SH-SY5Y (cell line): ENCODE results near the gene MYO5C.

ENCODE experiments used
- GATA2 ChIP-seq: IDR thresholded peaks from 2 replicates; pipeline ENCODE4 v1.6.1; 2011; ENCODE audit warnings: mild to moderate bottlenecking, low read depth, low read length
- GATA3 ChIP-seq: IDR thresholded peaks from 2 replicates; pipeline ENCODE4 v1.6.1; 2011; ENCODE audit warnings: low read depth, mild to moderate bottlenecking, low read length, moderate library complexity

Gene MYO5C

DNA sequence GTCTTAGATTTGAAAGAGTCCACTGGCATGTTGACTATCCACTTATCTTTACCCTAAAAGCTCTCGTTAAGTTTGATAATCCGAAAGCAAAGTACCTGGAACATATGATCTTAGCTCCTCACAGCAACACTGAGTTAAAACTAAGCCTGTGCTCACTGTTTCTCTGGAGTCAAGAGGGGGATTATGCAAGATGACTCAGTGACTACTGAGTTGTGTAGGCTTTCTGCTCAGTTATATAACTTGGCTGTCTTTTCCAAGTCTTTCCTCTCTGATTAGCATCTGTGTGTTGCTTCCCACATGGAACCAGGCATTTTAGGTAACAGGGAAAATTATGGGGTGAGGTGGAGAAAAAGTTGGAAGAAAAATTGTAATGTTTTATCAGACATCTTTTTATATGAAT lies 31.2 kb upstream of the MYO5C start:
- no peak for TF ChIP-seq GATA3

DNA sequence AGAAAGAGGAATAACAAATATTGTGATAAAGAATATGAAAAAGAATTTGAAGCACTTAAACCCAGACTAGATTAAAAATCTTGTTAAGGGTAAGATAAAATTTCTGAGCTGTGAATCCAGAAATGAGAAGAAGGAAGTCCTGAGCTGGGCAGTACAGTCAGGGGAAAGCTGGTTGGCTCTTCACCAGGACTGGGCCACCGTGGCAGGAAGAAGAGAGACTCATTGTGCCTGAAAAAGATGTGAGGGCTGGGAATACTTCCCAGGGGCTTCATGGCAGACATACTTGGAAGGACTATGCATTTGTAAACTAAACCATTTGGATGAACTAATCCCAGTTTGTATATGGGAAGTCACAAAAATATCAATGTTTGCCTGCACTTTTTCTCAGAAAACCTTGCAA lies 28.5 kb upstream of the MYO5C start:
- TF ChIP-seq GATA2 (no peak), GATA3 (no peak)

DNA sequence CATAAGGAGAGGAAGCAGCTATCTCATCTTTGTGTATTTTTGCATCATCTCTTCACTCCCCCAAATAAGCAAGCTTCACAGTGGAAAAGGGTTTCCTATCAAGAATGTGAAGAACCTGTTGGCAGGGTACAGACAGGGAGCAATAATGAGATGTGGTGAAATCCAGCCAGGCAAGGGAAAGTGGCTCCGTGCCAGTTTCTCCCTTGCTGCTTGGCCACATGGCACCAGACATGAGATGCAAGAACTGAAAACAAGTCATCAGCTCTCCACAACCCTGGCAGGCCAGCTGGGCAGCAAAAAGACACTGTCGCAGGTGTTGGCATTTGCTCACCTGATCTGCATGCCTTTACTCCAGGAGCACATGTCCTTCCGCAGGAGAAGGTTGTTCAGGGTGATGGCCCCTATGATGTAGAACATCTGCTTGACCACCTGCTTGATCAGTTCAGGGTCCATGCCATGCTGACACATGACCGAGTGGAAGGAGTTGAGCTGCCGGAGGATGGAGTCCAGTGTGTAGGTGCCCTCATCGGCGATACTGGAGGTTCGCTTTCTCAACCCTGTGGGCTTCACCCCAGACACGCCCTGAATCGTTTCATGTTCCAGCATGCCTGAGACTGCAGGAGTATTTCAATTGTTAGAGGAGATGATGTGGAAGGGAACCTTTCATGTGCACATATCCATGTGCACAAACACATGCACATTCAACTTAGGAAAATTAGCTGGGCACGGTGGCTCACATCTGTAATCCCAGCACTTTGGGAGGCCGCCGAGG lies 23.3 kb upstream of the MYO5C start:
- TF ChIP-seq GATA3 (no peak), GATA2 (no peak)

DNA sequence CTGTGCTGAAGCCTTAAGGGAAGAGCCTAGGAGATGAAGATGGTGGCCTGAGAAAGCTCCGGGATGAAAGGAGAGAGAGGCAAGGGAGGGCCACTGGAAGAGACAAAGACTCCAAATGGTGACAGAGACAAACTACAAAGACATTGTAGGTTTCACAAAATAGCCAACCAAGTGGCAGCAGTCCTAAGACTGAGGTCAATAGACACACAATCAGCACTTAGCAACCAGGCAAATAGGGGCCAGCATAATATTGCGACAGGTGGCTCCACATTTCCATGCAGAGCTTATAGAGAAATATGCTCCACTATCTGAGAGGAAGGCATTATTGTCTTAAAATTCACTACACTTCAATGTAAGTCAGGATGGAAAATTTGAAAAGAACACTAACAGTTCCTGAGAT lies 22.1 kb upstream of the MYO5C start:
- TF ChIP-seq GATA2 (no peak), GATA3 (no peak)

DNA sequence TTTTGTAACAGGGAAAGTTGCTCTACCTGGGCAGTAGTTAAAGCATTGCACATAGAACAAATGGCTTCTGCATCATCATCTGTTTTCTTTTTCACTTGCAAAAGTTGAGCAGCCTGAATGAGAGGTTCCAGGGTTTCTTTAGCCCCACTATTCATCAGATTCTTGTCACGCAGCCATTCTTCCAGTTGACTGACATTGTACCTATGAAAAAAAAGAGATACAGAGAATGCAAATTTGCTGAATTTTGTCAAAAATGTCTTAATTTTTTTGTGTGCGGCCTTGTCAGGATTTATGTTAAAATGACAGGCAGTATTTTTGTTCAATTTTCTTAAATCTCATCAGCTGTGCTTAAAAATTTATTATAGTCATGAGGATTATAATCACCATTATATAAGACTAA lies 21.4 kb upstream of the MYO5C start:
- TF ChIP-seq GATA2 = no peak
- TF ChIP-seq GATA3 = no peak

DNA sequence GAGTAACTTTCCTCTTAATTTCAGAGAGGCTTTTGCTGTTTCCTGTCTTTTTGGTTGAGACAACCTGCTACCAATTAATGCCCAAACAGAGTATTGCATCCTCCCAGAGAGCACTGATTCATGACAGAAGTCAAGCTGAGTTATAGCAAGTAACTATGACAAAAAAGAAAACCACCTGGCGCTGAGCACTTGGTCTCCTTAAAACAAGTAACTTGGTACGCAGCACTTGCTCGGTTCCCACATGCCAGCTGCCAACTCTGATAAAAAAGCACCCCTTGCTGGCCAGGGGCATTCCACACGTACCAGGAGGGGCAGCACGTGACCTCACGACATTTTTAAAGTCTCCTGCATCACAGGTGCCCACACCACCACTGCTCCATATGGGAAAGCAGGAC lies 13.5 kb upstream of the MYO5C start:
- TF ChIP-seq GATA3 (no peak), GATA2 (no peak)

DNA sequence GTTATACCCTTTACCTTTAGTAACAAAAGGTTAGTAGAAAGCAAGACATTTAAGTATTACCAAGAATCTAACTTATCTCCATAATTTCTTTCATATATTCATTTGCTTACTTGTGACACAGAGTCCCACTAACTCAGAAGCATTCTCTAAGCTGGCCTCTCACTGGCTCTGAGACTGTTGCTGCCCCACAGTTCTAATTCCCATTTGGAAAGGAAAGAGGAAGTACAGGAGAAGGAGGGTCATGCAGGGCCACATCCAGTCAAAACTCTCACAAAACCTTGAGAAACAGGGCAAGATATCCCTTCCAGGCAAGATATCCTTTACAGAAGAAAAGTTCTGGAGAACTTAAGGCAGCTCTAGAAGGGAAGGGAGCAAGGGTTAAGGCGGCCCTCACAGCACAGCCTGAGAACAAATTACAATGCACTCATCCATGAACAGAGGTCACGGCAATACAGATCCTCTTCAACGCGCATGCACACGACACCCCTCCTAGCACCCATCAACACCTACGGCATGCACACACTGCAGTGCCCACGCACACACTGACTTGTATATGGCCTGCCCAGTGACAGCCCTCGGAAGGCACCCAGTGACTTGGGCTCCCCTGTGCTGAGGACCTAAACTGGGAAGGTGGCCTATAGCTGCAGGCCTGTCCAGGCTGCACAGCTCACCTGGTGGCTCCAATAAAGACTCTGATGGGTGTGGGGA lies 13.0 kb upstream of the MYO5C start:
- TF ChIP-seq GATA2 (no peak), GATA3 (no peak)

DNA sequence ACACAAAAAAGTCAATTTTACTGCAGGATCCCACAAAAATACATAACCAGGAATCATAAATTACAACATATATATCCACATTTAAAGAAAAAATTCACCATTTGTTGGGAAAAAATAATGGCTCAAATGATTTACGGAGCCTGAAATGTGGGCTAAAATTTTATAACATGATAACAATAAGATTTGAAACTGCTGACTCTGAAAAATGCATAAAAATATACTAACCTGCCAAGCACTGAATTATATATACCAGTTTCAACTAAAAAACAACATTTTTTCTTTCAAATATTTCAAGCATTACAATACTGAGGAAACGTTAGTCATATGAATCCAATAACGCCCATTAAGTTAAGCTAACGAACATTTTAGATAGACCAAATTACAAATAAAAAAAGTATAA lies 12.2 kb upstream of the MYO5C start:
- no peak for TF ChIP-seq GATA2
- TF ChIP-seq GATA3 = no peak

DNA sequence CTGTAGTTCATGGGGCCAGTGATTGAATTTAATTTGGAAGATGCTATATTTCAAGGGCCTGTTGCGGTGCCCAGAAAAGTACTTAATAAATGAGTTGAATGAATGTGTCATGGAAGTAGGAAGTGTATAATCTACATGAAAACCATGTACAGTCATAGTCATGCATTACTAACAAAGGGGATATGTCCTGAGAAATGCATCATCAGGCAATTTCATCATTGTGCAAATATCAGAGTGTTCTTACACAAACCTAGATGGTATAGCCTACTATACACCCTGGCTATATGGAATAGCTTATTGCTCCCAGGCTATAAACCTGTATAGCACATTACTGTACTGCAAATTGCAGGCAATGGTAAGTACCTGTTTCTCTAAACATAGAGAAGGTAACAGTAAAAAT lies 10.7 kb upstream of the MYO5C start:
- TF ChIP-seq GATA3 (no peak), GATA2 (no peak)

DNA sequence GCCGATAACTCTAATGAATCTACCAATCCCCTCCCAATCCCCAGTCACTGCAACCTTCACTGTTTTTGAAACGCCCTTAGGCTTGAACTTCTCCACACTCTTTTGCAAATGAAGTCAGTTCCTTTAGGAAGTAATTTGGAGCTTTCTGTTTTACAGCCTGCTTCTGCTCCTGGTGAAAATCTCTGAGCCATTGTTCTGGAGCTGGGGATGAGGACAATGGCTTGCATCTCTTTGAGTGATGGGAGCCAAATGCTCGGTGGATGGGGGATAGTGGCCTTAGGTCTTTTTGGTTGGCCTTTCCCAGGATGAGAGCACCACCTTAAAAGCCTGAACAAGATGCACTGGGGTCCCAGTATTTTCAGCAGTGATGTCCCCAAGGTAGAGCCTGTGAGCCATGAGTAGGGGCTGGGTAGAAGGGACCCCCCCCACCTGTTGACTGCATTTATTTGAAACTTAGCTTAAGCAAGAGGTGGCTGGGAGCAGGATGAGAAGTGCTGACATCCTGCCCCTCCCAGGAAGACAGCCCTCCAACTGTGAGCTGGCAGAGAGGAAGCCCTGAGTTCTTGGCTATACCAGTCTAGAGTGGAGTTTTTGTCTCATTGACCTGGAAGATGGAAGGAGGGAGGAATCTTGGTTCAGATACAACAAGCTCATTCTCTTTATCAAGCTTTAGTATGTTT lies 7.6 kb upstream of the MYO5C start:
- TF ChIP-seq GATA2 (no peak), GATA3 (no peak)

DNA sequence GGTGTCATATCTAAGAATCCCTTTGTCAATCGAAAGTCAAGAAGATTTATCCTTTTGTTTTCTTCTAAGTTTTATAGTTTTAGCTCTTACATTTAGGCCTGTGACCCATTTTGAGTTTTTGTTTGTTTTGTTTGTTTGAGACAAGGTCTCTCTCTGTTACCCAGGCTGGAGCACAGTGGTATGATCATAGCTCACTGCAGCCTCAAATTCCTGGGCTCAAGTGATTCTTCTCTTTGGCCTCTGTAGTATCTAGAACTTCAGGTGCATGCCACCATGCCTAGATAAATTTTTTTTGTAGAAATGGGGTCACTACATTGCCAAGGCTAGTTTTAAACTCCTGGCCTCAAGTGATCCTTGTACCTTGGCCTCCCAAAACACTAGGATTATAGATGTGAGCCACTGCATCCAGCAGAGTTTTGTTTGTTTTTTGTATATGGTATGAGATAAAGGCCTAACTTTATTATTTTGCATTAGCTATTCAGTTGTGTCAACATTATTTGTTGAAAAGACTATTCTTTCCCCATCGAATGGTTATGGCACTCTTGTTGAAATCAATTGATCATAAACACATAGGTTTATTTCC lies 5.8 kb upstream of the MYO5C start:
- TF ChIP-seq GATA2 = no peak

DNA sequence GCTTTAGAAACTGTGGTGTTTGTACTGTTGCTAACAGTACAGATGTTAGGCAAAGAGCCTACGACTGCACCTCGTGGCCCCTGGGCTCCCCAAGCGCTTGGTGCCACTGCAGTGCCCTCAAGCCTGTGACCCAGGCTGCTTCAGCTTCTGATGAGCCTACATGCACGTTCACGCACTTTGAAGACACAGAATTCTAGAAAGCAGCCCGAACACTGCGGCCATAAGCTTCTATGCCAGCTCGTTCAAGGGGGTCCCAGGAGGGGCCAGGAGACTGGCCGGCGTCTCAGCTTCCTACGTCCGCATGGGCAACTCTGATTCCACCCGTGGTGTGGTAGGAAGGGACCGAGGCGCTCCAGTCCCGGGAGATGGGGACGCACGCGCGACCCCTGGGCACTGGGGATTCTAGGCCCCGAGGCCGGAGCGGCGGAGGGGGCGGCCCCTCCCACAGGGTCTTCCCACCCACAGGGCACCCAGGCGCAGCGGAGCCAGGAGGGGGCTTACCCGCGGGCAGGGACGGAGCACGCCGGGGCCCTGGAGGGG lies 653 bp downstream of the MYO5C start:
- TF ChIP-seq GATA3 = no peak
- no peak for TF ChIP-seq GATA2

DNA sequence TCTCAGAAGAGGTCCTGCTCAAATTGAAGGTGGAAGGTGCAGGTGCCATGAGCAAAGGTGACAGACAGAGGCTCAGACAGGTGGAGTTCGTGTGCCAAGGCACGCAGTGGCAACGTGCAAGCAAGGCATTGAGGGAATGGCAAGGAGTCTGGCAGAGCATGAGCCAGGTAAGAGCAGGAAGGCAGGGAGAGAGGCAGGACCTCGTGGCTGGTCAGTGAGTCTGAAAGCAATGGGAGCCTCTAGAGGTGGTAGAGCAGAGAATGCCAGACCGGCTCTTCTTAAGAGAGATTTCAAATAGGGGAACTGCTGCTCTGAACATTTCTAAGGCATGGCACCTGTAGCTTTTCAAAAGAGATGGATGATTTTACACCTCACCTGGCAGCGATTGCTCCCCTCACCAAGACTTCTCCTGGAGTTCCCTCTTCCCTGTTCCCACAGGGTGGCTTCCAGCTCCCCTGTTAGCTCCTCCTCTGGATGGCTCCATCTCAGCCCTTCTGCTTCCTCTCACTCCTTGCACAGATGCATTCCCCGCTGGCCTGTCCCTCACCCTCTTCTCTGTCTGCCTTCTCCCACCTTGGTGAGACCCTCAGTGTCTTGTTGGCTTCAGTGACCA lies 2.7 kb downstream of the MYO5C start:
- TF ChIP-seq GATA2 = no peak
- no peak for TF ChIP-seq GATA3

DNA sequence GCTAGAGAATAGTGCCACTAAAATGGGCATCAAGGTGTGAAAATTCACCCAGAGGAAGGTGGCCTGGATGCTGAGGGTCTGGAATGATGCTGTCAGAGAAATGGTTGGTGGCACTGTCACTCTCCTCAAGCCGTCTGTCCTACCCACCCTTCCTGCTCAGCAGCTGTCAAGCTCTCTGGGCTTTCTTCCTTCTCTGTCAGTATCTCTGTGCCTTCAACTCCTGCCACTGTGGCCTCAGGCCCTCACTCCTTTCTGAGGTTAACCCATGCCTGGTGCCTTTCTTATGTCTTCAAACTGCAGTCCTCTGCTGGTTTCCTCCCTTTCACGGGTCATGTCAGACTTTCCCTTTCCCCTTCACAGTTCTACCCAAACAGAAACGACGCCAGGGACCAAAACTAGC lies 4.4 kb downstream of the MYO5C start:
- no peak for TF ChIP-seq GATA2
- no peak for TF ChIP-seq GATA3

DNA sequence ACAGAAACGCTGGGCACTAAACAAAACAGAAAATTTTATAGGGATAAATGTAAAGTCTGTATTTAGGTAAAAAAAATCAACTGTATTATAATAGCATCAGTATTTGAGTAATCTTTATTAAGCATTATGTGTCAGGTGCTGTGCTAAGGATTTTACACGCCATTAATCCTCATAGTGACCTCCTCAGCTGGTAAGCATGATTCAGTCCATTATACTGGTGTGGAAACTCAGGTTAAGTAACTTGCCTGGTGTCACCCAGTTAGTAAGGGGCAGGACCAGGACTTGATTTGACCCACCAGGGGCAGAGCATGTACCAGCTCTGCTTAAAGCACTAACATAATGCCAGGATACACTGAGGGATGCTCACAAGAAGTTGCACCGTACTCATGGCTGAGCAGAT lies 4.8 kb downstream of the MYO5C start:
- TF ChIP-seq GATA2 (no peak), GATA3 (no peak)

DNA sequence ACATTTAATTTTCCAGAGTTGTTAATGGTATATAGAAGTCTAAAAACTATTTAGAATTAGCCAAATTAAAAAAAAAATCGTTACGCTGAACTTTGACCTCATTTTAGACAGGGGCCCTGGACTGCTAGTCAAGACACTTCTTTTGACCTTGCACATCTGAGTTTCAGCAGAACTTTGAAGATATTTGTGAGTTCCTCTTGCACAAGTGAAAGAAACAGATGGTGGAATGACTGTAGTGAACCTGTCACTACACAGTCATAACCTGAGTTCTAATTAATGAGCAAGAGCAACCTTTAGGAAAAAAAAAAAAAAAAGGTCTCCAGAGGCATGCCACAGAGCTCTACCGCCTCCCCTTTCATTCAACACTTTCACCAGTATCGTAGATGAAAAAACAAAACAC lies 5.3 kb downstream of the MYO5C start:
- no peak for TF ChIP-seq GATA3
- TF ChIP-seq GATA2 = no peak
